ENCODE measurements around the gene KCNIP1. TPM values are rescaled to one million over a fixed set of nuclear protein-coding genes. Genes with fewer than 3 reads are reported as not detected.
"Not testable (repeated sequence)": the region's sequence is repeated elsewhere in the genome, so short reads cannot be mapped to it uniquely, and the experiment has no call there.

The KCNIP1 gene
- total and polyA plus RNA-seq, 2 experiments from 2014 or later = 0.43 to 0.80 TPM

GRCh38 chr5:170752257-170753215 lies 248.7 kb downstream of the KCNIP1 start:
- Histone ChIP-seq H3K4me1 (ENCODE audit: insufficient read depth) (peaks cover 13% of the 10 kb centered on the region), H3K27ac (peak overlapping the region; percentile 58), H3K4me2 (no peak overlapping the region), H3K27me3 (no peaks in the 10 kb centered on the region), H4K20me1 (ENCODE audit: insufficient read depth, poor library complexity, severe bottlenecking) (no peaks in the 10 kb centered on the region), H3K9me3 (ENCODE audit: low read depth) (no peaks in the 10 kb centered on the region), H3K79me2 (no peaks in the 10 kb centered on the region), H3K36me3 (replicated peaks; ENCODE audit: insufficient read depth, low read depth) (no peaks in the 10 kb centered on the region), H3K9me2 (replicated peaks; ENCODE audit: insufficient read depth) (no peaks in the 10 kb centered on the region), H2AFZ (no peak overlapping the region), H3K4me3 (no peak overlapping the region)
- TF ChIP-seq CTCF (IDR thresholded peaks at IDR 0.05; ENCODE audit: poor library complexity) (no peak), EZH2phosphoT487 (IDR thresholded peaks at IDR 0.05; ENCODE audit: low read depth, severe bottlenecking, unreplicated experiment) (no peak), EZH2 (IDR thresholded peaks at IDR 0.05; ENCODE audit: borderline replicate concordance) (no peak)
- DNase-seq (ENCODE audit: low spot score) = no peak
- WGBS (ENCODE audit: low lambda C conversion rate, missing lambda C conversion rate) = 68% methylated on average over 10 of the region's 10 CpGs

GRCh38 chr5:170753311-170753710 lies 249.5 kb downstream of the KCNIP1 start:
- Histone ChIP-seq H4K20me1 (ENCODE audit: insufficient read depth, poor library complexity, severe bottlenecking) (no peaks in the 10 kb centered on the region), H3K9me3 (ENCODE audit: low read depth) (no peaks in the 10 kb centered on the region), H3K4me3 (no peak overlapping the region), H3K27me3 (no peaks in the 10 kb centered on the region), H3K79me2 (no peaks in the 10 kb centered on the region), H2AFZ (no peak overlapping the region), H3K4me1 (ENCODE audit: insufficient read depth) (peaks cover 21% of the 10 kb centered on the region), H3K4me2 (no peak overlapping the region), H3K9me2 (replicated peaks; ENCODE audit: insufficient read depth) (no peaks in the 10 kb centered on the region), H3K36me3 (replicated peaks; ENCODE audit: insufficient read depth, low read depth) (no peaks in the 10 kb centered on the region), H3K27ac (no peak overlapping the region)
- DNase-seq (ENCODE audit: low spot score) = no peak
- no peak for TF ChIP-seq CTCF (IDR thresholded peaks at IDR 0.05; ENCODE audit: poor library complexity)

- not testable (repeated sequence) for H3K4me2 ChIP-seq; H3K4me3 ChIP-seq; H3K36me3 ChIP-seq (replicated peaks; ENCODE audit: insufficient read depth, low read depth); H3K27ac ChIP-seq; DNase-seq (ENCODE audit: low spot score); H3K9me3 ChIP-seq (ENCODE audit: low read depth); H3K79me2 ChIP-seq; H3K9me2 ChIP-seq (replicated peaks; ENCODE audit: insufficient read depth); H2AFZ ChIP-seq; H4K20me1 ChIP-seq (ENCODE audit: insufficient read depth, poor library complexity, severe bottlenecking); H3K27me3 ChIP-seq
- WGBS (ENCODE audit: low lambda C conversion rate, missing lambda C conversion rate) = no CpG with 5 or more reads among the region's 2 CpGs
- H3K4me1 ChIP-seq (ENCODE audit: insufficient read depth) = peaks cover 21% of the 10 kb centered on the region
Measured at GRCh38 chr5:170754508-170754907, 250.7 kb downstream of the KCNIP1 start.

- TF ChIP-seq EZH2 (IDR thresholded peaks at IDR 0.05; ENCODE audit: borderline replicate concordance) (no peak), EZH2phosphoT487 (IDR thresholded peaks at IDR 0.05; ENCODE audit: low read depth, severe bottlenecking, unreplicated experiment) (no peak), CTCF (IDR thresholded peaks at IDR 0.05; ENCODE audit: poor library complexity) (no peak)
- Histone ChIP-seq H3K79me2 (no peaks in the 10 kb centered on the region), H3K9me3 (ENCODE audit: low read depth) (no peaks in the 10 kb centered on the region), H2AFZ (no peak overlapping the region), H3K4me1 (ENCODE audit: insufficient read depth) (peaks cover 21% of the 10 kb centered on the region), H3K4me3 (no peak overlapping the region), H4K20me1 (ENCODE audit: insufficient read depth, poor library complexity, severe bottlenecking) (no peaks in the 10 kb centered on the region), H3K27me3 (no peaks in the 10 kb centered on the region), H3K27ac (no peak overlapping the region), H3K36me3 (replicated peaks; ENCODE audit: insufficient read depth, low read depth) (no peaks in the 10 kb centered on the region), H3K4me2 (no peak overlapping the region), H3K9me2 (replicated peaks; ENCODE audit: insufficient read depth) (no peaks in the 10 kb centered on the region)
- WGBS (ENCODE audit: low lambda C conversion rate, missing lambda C conversion rate) = 70% methylated on average over 7 of the region's 7 CpGs
- DNase-seq (ENCODE audit: low spot score) = no peak
Measured at GRCh38 chr5:170755679-170756456, 252.0 kb downstream of the KCNIP1 start.

Measured in hepatocyte (in vitro differentiated cells).